ENCODE results near the gene SYNJ2BP.

Gene SYNJ2BP

GRCh38 chr14:70391493-70392391 is 25.1 kb downstream of the SYNJ2BP start:
- no peak for DNase-seq

GRCh38 chr14:70382536-70382935 is 34.4 kb downstream of the SYNJ2BP start:
- DNase-seq: no peak

DNA sequence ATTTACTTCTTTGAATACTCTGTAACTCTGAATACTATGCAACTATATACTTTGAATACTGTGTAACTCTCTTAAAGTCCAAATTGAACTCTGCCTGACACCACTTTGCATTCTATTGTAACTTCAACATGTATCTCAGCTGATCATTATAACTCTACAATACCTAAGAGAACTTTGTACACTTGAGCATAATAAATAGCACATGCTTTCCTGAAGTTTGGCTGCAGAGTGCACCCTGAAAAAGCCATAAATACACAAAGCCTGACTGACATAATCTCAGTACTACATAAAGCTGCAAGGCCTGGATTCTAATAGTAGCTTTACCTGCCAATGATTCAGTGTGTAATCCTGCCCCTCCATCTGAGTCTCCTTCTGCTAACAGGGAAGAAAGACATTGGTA is 36.1 kb downstream of the SYNJ2BP start:
- DNase-seq: no peak

DNA sequence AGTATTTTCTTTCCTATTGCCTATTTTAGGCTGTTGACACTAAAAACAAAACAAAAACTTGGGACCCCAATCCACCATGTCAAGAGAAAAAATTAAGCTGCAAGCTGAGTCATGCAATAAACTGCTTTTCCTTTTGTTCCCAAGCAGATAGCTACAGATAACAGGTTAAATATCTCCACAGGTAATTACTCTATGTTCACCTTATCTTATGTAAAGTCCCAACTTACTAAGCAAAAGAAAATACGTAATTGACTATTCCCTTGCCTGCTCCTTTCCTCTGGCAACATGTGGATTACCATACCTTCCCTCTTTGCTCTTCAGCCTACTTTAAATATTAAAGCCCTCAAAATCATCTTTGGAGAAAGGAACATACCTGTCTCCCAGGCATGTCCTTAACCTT is 38.2 kb downstream of the SYNJ2BP start:
- no peak for DNase-seq
